Central memory CD8-positive, alpha-beta T cell (primary cell): ENCODE results near the gene ALK.

ENCODE experiments used
- ATAC-seq: fragments of 150-1000 bp; cut with Tn5 transposase; replicated peaks from 2 replicates; pipeline ENCODE4 v1.10.0; 2022; ENCODE audit warnings: mild to moderate bottlenecking, moderate FRiP score, moderate number of reproducible peaks; ENCODE audit not compliant: poor library complexity, severe bottlenecking; ENCODE audit errors: extremely low read depth
- DNase-seq, 2 donors: peaks; one replicate each; pipeline ENCODE4 v3.0.0; 2021; ENCODE audit warnings: low spot score in 2 of 2
- H3K27ac Mint-ChIP-seq: one replicate; pipeline ENCODE4 v1.8.0; 2022; ENCODE audit warnings: low read depth, mild to moderate bottlenecking, moderate library complexity, mixed read lengths
- H3K27me3 Mint-ChIP-seq: one replicate; pipeline ENCODE4 v1.8.0; 2022; ENCODE audit warnings: mixed read lengths
- H3K36me3 Mint-ChIP-seq: one replicate; pipeline ENCODE4 v1.8.0; 2022; ENCODE audit warnings: mild to moderate bottlenecking, moderate library complexity, mixed read lengths; ENCODE audit not compliant: insufficient read depth
- H3K4me1 Mint-ChIP-seq: one replicate; pipeline ENCODE4 v1.8.0; 2022; ENCODE audit warnings: mixed read lengths
- H3K4me3 Mint-ChIP-seq: one replicate; pipeline ENCODE4 v1.8.0; 2022; ENCODE audit warnings: mild to moderate bottlenecking, moderate library complexity, mixed read lengths
- H3K9me3 Mint-ChIP-seq: one replicate; pipeline ENCODE4 v1.8.0; 2022; ENCODE audit warnings: mixed read lengths

The ALK gene

DNA sequence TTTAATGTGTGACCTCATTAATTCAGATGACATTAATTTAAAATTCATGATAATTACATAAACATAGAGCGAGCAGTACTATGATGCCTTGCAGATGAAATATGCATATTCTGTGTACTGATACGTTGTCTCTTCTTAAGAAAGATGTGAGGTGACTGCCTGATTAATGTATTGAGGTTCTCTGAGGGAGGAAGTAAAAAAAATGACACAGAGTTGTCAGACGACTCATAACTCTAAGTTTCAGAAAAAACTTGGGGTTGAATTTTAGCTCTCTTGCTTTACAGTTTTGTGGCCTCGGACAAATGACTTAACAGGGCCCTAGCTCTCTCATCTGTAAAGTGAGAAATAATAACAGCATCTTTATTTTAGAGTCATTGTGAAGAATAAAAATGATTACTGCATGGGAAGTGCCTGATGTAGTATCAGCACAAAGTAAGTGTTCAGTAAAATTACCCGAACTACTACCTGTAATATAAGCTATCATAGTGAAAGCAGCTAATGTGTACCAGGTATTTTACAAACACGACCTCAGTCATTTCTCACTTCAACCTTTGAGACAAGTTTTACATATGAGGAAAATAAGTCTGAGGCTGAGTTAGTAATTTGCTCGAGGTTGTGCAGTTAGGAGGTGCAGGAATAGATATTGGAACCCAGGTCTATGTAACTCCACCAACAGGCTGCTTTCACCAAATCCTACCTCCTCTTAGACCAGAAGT, 65.3 kb downstream of the ALK start:
- no peak overlapping the region for H3K27ac Mint-ChIP-seq
- H3K4me1 Mint-ChIP-seq: no peaks in the 10 kb centered on the region
- H3K27me3 Mint-ChIP-seq: peaks cover 50% of the 10 kb centered on the region
- no peaks in the 10 kb centered on the region for H3K9me3 Mint-ChIP-seq
- no peak overlapping the region for H3K4me3 Mint-ChIP-seq
- DNase-seq (no peak), ATAC-seq (no peak)
- peaks cover 2% of the 10 kb centered on the region for H3K36me3 Mint-ChIP-seq

DNA sequence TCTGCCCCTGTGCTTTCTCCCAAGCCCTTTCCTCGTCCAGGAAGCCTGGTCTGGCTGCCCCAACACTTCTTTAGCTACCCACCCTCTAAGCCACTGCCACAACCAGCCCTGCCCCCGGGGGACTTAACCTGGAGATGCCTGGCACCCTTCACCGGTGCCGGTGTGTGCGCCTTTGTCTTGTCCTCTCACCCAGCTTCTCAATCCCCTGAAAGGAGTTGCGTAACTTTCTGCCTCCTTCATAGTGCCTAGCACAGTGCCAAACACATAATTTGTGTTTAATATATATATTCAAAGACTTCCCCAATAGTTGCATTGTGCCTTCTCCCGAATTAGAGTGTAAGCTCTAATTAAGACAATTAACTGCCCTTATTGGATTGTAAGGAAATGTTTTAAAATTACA, 70.6 kb downstream of the ALK start:
- ATAC-seq (no peak), DNase-seq (no peak)
- no peak overlapping the region for H3K27ac Mint-ChIP-seq
- peaks cover 2% of the 10 kb centered on the region for H3K36me3 Mint-ChIP-seq
- H3K27me3 Mint-ChIP-seq: peaks cover 52% of the 10 kb centered on the region
- no peaks in the 10 kb centered on the region for H3K4me1 Mint-ChIP-seq
- H3K4me3 Mint-ChIP-seq: no peak overlapping the region
- no peaks in the 10 kb centered on the region for H3K9me3 Mint-ChIP-seq

DNA sequence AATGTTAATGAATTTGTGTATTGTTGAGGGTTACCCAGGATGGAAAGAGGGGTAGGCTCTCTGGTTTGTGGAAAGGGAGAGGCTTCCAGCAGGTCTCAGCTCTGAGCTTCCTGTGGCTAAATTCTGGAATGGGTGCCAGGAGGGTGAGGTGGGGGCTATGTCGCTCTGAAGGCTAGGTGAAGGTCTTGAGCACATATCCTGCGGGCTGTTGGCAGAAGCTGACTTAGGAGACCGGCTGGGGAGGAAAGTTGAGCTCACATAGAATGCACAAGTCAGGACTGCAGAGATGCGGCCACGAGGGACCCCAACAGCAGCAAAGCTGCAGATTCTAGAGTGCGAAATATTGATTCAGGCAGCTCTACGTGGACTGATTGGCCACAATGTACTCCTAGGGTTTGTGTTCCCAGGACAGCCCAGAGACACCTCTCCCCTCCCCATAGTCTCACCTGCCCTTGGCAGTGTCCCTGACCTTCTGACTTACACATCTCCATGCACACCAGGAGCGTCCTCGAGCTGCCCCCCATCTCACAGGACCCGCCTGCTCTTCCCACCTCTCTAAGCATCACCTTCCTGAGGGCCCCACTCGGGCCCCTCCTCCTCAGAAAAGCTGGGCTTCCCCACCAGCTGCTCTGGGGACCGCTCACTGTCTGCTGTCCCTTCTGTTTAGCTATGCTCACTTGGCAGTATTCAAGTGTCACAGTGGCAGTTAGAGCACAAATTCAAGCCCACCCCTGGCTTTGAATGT, 72.6 kb downstream of the ALK start:
- no peaks in the 10 kb centered on the region for H3K4me1 Mint-ChIP-seq
- ATAC-seq (no peak), DNase-seq (no peak)
- no peaks in the 10 kb centered on the region for H3K9me3 Mint-ChIP-seq
- H3K4me3 Mint-ChIP-seq: no peak overlapping the region
- H3K36me3 Mint-ChIP-seq: peaks cover under 1% of the 10 kb centered on the region
- H3K27me3 Mint-ChIP-seq: peaks cover 61% of the 10 kb centered on the region
- H3K27ac Mint-ChIP-seq: no peak overlapping the region

DNA sequence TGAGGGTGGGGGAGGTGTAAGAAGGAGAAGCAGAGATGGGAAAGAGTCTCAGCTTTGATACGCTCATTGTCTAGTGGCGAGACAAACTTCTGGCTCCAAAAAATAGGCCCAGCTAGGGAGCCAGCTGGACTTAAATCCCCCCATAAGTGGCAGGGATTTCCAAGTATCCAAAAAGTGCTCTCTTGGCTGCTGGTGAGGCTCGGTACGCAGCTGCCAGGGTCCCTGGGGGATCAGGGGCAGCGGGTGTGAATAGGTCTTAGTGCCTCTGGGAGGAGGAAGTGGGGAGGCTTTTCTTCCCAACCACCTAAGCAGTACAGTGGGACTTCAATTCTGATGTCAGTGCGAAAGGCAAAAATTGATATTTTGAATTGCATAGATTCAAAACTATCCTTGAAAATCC, 73.5 kb downstream of the ALK start:
- ATAC-seq (no peak), DNase-seq (no peak)
- no peaks in the 10 kb centered on the region for H3K36me3 Mint-ChIP-seq
- no peaks in the 10 kb centered on the region for H3K4me1 Mint-ChIP-seq
- no peak overlapping the region for H3K27ac Mint-ChIP-seq
- no peaks in the 10 kb centered on the region for H3K9me3 Mint-ChIP-seq
- H3K4me3 Mint-ChIP-seq: no peak overlapping the region
- peaks cover 69% of the 10 kb centered on the region for H3K27me3 Mint-ChIP-seq

DNA sequence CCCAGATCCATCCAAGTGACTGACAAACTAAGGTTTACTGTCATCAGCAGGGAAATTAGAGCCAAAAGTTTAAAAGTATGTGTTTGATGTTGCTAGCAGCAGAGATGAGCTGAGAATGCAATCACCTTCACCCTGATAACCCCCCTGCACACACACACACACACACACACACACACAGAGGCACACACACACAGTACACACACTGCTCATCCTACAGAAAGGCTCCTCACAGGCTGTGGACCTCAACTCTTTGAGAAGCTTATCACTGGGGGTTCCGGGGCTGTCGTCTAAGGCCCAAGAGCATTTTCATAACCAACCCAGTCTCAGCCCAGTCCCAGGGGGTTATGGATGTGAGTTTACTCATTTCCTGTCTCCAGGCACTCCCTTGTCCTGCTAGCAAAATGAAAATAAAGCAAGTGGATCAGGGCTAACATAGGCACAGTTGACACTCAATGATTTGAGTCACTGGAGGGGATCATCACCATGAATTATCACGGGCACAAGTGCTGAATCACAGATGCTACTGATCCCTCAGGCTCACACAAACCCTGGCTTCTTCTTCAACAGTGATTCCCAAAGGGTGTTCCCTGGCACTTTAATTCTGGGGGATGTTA, 76.6 kb downstream of the ALK start:
- H3K4me1 Mint-ChIP-seq: no peaks in the 10 kb centered on the region
- no peaks in the 10 kb centered on the region for H3K36me3 Mint-ChIP-seq
- H3K27me3 Mint-ChIP-seq: peaks cover 81% of the 10 kb centered on the region

DNA sequence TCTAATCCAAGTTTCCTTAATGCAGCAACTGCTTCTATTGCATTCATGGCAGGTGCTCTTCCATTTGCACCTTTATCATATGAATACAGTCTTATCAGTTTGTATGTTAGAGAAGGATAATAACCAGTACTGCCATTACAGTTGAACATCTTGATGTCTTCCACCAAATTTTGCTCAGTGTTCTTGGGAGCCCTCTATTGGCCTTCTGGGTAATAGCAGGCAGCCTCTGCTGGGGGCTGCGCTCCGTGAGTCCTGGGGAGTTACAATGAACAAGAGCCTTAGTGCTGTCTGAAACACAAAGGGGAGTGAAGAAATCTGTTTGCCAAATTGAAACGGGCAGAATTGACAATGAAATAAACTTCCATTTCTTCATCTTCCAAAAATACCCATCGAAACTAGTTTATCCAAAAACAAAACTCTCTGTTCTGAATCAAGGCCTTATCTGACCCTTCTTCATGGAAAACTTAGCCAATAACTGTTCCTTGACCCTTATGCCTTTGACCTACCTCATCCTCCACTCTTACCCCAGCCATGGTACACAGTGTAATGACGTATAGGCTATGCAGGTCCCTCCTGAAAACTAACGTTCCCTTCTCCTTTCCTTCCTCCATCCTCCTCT, 79.9 kb downstream of the ALK start:
- H3K27me3 Mint-ChIP-seq: peaks cover 62% of the 10 kb centered on the region
- H3K36me3 Mint-ChIP-seq: no peaks in the 10 kb centered on the region
- no peak for ATAC-seq
- no peak overlapping the region for H3K4me3 Mint-ChIP-seq
- no peak for DNase-seq
- H3K9me3 Mint-ChIP-seq: peaks cover 14% of the 10 kb centered on the region
- H3K27ac Mint-ChIP-seq: no peak overlapping the region
- H3K4me1 Mint-ChIP-seq: no peaks in the 10 kb centered on the region

More for the DNA sequence above, 76.6 kb downstream of the ALK start:
- DNase-seq (no peak), ATAC-seq (no peak)
- Mint-ChIP-seq H3K27ac (no peak overlapping the region), H3K4me3 (no peak overlapping the region), H3K9me3 (no peaks in the 10 kb centered on the region)

DNA sequence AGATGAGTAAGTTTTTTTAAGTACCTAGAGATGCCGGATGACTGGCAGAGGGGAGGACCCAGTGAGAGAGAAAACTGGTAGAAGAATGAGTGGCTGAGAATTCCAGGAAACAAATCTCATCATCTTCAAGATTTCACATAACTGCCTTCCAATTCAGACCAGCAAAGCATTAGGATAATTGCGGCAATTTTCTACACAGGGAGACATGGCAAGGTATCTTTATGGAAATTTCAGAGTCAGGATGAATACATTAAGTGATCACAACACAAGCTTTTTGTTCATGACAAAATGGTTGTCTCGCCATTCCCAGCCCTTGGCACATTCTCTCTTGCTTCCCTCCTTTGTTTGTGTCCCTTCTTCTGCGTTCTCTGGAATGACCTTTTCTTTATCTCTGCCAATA, 82.1 kb downstream of the ALK start:
- Mint-ChIP-seq H3K27me3 (peaks cover 52% of the 10 kb centered on the region), H3K4me1 (no peaks in the 10 kb centered on the region), H3K9me3 (peaks cover 14% of the 10 kb centered on the region), H3K27ac (no peak overlapping the region), H3K4me3 (no peak overlapping the region), H3K36me3 (no peaks in the 10 kb centered on the region)
- no peak for ATAC-seq
- no peak for DNase-seq

DNA sequence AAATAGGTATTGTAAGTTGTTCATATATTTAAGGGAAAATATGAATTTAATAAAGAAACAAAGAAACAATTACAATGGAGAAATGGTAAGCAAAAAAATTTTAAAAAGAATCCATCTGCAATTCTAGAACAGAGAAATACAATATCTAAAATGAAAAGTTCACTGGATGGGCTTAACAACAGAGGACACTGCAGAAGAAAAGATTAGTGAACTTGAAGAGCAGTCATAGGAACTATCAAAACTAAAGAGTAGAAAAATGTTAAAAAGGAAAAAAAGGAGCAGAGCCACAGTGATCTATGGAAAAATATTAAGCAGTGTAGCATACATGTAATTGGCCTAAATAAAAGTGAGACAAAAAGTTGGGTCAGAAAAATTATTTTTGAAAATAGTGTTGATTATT, 83.5 kb downstream of the ALK start:
- Mint-ChIP-seq H3K4me3 (no peak overlapping the region), H3K9me3 (peaks cover 14% of the 10 kb centered on the region), H3K36me3 (no peaks in the 10 kb centered on the region), H3K27me3 (peaks cover 44% of the 10 kb centered on the region), H3K27ac (no peak overlapping the region), H3K4me1 (no peaks in the 10 kb centered on the region)
- no peak for ATAC-seq
- no peak for DNase-seq

DNA sequence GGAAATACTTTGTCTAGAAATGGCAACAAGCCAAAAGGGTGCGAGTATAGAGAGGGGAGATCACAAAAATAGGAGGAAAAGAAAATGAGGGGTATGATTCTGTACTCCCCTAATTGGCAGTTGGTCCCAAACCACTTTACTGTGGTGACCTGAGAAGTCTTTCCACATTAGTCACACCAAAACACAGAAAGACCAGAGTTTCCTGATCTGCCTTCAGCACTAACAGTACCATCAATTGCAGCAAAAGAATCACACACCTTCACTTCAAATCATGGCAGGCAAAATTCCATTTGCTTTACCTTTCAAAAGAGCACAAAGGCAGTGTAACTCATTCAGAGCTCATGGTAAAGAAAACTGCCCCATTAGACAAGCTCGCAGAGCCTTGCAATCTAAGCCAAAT, 86.8 kb downstream of the ALK start:
- H3K27ac Mint-ChIP-seq: no peak overlapping the region
- peaks cover 19% of the 10 kb centered on the region for H3K9me3 Mint-ChIP-seq
- no peak overlapping the region for H3K4me3 Mint-ChIP-seq
- H3K4me1 Mint-ChIP-seq: no peaks in the 10 kb centered on the region
- ATAC-seq (no peak), DNase-seq (no peak)
- H3K36me3 Mint-ChIP-seq: no peaks in the 10 kb centered on the region
- H3K27me3 Mint-ChIP-seq: peaks cover 25% of the 10 kb centered on the region

DNA sequence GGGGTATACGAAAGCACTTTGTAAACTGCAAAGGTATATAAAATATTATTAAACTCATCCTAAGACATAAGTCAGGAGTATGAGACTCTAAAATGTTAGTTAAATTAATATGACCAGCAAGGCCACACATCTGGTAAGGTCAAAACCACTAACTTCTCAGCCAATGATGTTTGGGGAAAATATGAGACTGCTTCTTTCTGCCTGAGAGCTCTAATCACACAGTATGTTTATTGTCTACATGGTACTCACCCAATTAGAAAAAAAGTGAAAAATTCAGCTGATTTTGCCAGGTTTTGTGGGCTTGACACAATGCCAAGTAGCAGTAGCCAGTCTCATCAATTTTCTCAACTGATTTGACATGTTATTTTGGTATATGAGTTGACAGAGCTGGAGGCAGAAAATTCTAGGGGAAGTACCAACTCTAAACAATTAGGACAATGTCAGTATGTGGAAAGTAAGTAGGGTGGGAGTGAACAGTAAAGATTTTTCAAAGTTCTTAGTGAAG, 87.3 kb downstream of the ALK start:
- ATAC-seq: no peak
- H3K9me3 Mint-ChIP-seq: peaks cover 19% of the 10 kb centered on the region

DNA sequence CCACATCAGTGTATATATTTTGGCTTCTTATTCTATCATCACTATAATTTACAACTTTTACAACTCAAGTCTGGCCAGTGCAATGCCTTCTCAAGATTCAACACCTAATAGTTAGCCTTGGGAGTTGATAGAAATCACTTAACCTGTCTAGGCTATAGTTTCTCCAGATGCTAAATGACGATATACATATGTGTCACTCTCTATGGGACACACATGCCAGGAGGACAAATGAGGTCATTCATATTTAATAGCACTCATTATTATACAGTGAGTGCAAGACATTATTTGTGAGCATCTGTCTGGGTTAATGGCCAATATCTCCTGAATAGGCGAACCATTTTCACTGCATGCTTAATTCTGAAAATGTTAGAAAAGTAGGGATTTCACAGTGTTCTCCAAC, 89.8 kb downstream of the ALK start:
- H3K27me3 Mint-ChIP-seq: peaks cover 30% of the 10 kb centered on the region
- DNase-seq: no peak
- H3K4me1 Mint-ChIP-seq: no peaks in the 10 kb centered on the region
- no peak overlapping the region for H3K27ac Mint-ChIP-seq
- no peak overlapping the region for H3K4me3 Mint-ChIP-seq
- H3K9me3 Mint-ChIP-seq: peaks cover 5% of the 10 kb centered on the region
- H3K36me3 Mint-ChIP-seq: no peaks in the 10 kb centered on the region
- no peak for ATAC-seq

More for the DNA sequence above, 87.3 kb downstream of the ALK start:
- Mint-ChIP-seq H3K27me3 (peaks cover 20% of the 10 kb centered on the region), H3K27ac (no peak overlapping the region), H3K36me3 (no peaks in the 10 kb centered on the region), H3K4me3 (no peak overlapping the region), H3K4me1 (no peaks in the 10 kb centered on the region)
- DNase-seq: no peak

DNA sequence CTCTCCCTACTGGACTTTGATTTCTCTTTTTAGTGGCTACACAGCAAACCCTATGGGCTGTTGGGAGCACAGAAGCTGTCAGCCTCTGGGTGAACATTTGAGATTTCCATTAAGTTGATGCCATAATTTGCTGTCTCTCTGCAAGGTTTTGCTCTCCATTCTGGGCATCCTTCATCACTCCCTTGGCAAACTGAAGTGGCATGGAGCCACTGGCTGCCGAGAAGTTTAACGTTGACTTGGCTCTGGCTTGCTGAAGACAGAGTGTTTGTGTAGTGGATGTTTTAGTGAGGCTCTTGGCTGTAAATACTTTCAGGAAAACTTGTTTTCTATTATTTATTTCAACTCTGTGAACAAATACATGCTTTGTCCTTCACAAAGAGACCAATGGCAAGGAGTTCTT, 91.5 kb downstream of the ALK start:
- no peak overlapping the region for H3K27ac Mint-ChIP-seq
- H3K9me3 Mint-ChIP-seq: peaks cover 5% of the 10 kb centered on the region
- no peaks in the 10 kb centered on the region for H3K4me1 Mint-ChIP-seq
- H3K27me3 Mint-ChIP-seq: peaks cover 45% of the 10 kb centered on the region
- no peaks in the 10 kb centered on the region for H3K36me3 Mint-ChIP-seq
- ATAC-seq: no peak
- DNase-seq: no peak
- no peak overlapping the region for H3K4me3 Mint-ChIP-seq
